K562 (cell line): ENCODE results near the gene TLK2. TPM values are rescaled to one million over a fixed set of nuclear protein-coding genes. Genes with fewer than 3 reads are reported as not detected.
A peak's percentile ranks its signal among the peaks of the same experiment; 100 is the strongest.
"Not testable (repeated sequence)": the region's sequence is repeated elsewhere in the genome, so short reads cannot be mapped to it uniquely, and the experiment has no call there.

Experiments used
- ATAC-seq: fragments of 200-7000 bp; cut with Tn5 transposase; 3 replicates; pipeline ENCODE4 v1.9.1; 2020; ENCODE audit warnings: moderate library complexity
- BruUV-seq: library from RNA; stranded (reverse); fragments of 400-500 nt; replicated peaks from 2 replicates; lab custom pipeline; 2021; lab: Mats Ljungman, UMichigan
- CTCF ChIA-PET: fragments of 300-600 bp; formaldehyde crosslinking; extraction: SDS; loops from one replicate; lab custom pipeline; 2021; ENCODE audit warnings: low intra/inter-chr PET ratio; lab: Yijun Ruan, JAX
- POLR2A ChIA-PET: fragments of 300-600, 350-650 bp; sonication (Branson Sonifier 250); formaldehyde crosslinking; extraction: SDS; loops from one replicate; lab custom pipeline; 2021; ENCODE audit warnings: antibody characterized with exemption, inconsistent platforms; lab: Yijun Ruan, JAX
- DNase-seq, 4 experiments: peaks; one replicate each; pipeline versions ENCODE4 v3.0.0 to v3.0.0-alpha.2; 2011 to 2018; ENCODE audit warnings: low spot score in 3 of 4, mixed read lengths in 3 of 4; ENCODE audit errors: extremely low read depth in 1 of 4
- FAIRE-seq: peaks from 2 replicates; lab custom pipeline; 2011; peaks lifted over from hg19 to GRCh38; lab: Jason Lieb, UNC
- H2AFZ ChIP-seq: 2 replicates; pipeline ENCODE4 v1.6.0; 2011; ENCODE audit warnings: low read depth, low read length, control low read depth, inconsistent platforms
- H3K27ac ChIP-seq: fragments of 200-600 bp; 3 replicates; pipeline ENCODE4 v1.8.0; 2011; ENCODE audit warnings: low read depth, mild to moderate bottlenecking, control low read depth, inconsistent platforms, low read length, moderate library complexity, mixed read lengths; ENCODE audit errors: extremely low read depth
- H3K27me3 ChIP-seq, 2 experiments: fragments of 300-600 bp in 1 of 2; 2 replicates in 1 of 2; 3 replicates in 1 of 2; pipeline versions ENCODE4 v1.6.0 to v1.8.0; 2011; ENCODE audit warnings: inconsistent platforms in 2 of 2, low read length in 2 of 2, mild to moderate bottlenecking in 1 of 2, mixed read lengths in 1 of 2, moderate library complexity in 1 of 2; ENCODE audit not compliant: control insufficient read depth in 2 of 2, insufficient read depth in 2 of 2
- H3K36me3 ChIP-seq: fragments of 300-600 bp; 3 replicates; pipeline ENCODE4 v1.8.0; 2011; ENCODE audit warnings: mild to moderate bottlenecking, low read length, inconsistent platforms; ENCODE audit not compliant: control insufficient read depth, insufficient read depth
- H3K4me1 ChIP-seq, 2 experiments: fragments of 200-600 bp in 1 of 2; replicated peaks in 1 of 2; 2 replicates in 1 of 2; 3 replicates in 1 of 2; pipeline versions ENCODE4 v1.5.1 to v1.8.0; 2011; ENCODE audit warnings: inconsistent platforms in 2 of 2, low read length in 2 of 2, mild to moderate bottlenecking in 1 of 2, mixed read lengths in 1 of 2, moderate library complexity in 1 of 2; ENCODE audit not compliant: control insufficient read depth in 2 of 2, insufficient read depth in 2 of 2
- H3K4me2 ChIP-seq: 2 replicates; pipeline ENCODE4 v1.6.1; 2011; ENCODE audit warnings: low read length, control low read depth, inconsistent platforms, mixed read lengths; ENCODE audit not compliant: insufficient read depth
- H3K4me3 ChIP-seq: fragments of 200-600 bp; sonication (generic), shearing (Covaris generic); 2 replicates; pipeline ENCODE4 v1.5.1; 2016; ENCODE audit warnings: control low read depth, inconsistent platforms
- H3K79me2 ChIP-seq: fragments of 200-600 bp; 3 replicates; pipeline ENCODE4 v1.8.0; 2011; ENCODE audit warnings: low read length, inconsistent platforms; ENCODE audit not compliant: control insufficient read depth, insufficient read depth
- H3K9ac ChIP-seq, 2 experiments: 2 replicates each; pipeline versions ENCODE4 v1.6.0 to v1.6.1; 2011; ENCODE audit warnings: low read depth in 2 of 2, low read length in 2 of 2, control low read depth in 1 of 2, inconsistent platforms in 1 of 2, mild to moderate bottlenecking in 1 of 2, mixed read lengths in 1 of 2; ENCODE audit not compliant: insufficient read depth in 1 of 2
- H3K9me1 ChIP-seq: one replicate; pipeline ENCODE4 v1.6.0; 2011; ENCODE audit warnings: inconsistent platforms, mild to moderate bottlenecking, low read length, moderate library complexity; ENCODE audit not compliant: control insufficient read depth, insufficient read depth
- H3K9me3 ChIP-seq: replicated peaks from 2 replicates; pipeline ENCODE4 v1.5.1; 2011; ENCODE audit warnings: low read depth, low read length, inconsistent platforms; ENCODE audit not compliant: control insufficient read depth, insufficient read depth
- H4K20me1 ChIP-seq: replicated peaks from 2 replicates; pipeline ENCODE4 v1.6.1; 2011; ENCODE audit warnings: low read length, inconsistent platforms, mixed read lengths; ENCODE audit not compliant: control insufficient read depth, insufficient read depth
- WGBS: fragments of 100-300 bp; shearing (Covaris generic); methylation state at CpG from one replicate; pipeline ENCODE4 v1.1.6; 2016; ENCODE audit warnings: low coverage, mixed read lengths; ENCODE audit not compliant: insufficient coverage; ENCODE audit errors: missing lambda C conversion rate; 5-methylcytosine and 5-hydroxymethylcytosine counted together
- in situ Hi-C: fragments of 300-500 bp; cut with MboI; formaldehyde crosslinking; loops from 4 replicates; pipeline ENCODE4 v1.15.0; 2018; ENCODE audit warnings: inconsistent platforms, mixed read lengths
- intact Hi-C: fragments of 100-400 bp; cut with micrococcal nuclease; formaldehyde crosslinking; loops from 2 replicates; pipeline ENCODE4 v1.14.2; 2022
- polyA plus RNA-seq, 8 experiments: library from polyadenylated mRNA; depleted of rRNA in 4 of 8; stranded (reverse) in 5 of 8; unstranded in 3 of 8; fragments of >200 nt; fragmentation: Nextera tagmentation in 2 of 8; fragmentation: Illumina TruSeq in 1 of 8; extraction: Ambion mirVana in 2 of 8; extraction: Trizol in 1 of 8; gene quantifications; 2 replicates each; pipeline versions ENCODE4 v1.2.1 to v1.2.3, GENCODE V29; 2011 to 2014; ENCODE audit warnings: inconsistent platforms in 1 of 8, missing spikeins in 1 of 8
- total RNA-seq, 7 experiments: library from RNA; depleted of rRNA in 6 of 7; stranded (reverse); fragments of >200 nt in 6 of 7; fragmentation: Illumina TruSeq in 2 of 7; extraction: Trizol in 2 of 7; gene quantifications; 2 replicates each; pipeline versions ENCODE4 v1.2.1 to v1.2.3, GENCODE V29; 2011 to 2021; ENCODE audit warnings: low replicate concordance in 1 of 7

The TLK2 gene
- total and polyA plus RNA-seq, 9 of the 15 experiments (the other 6 are each of a cell fraction or from before 2014, with no cell fraction given), result 10.1 to 51.9 (median 32.4) TPM

DNA sequence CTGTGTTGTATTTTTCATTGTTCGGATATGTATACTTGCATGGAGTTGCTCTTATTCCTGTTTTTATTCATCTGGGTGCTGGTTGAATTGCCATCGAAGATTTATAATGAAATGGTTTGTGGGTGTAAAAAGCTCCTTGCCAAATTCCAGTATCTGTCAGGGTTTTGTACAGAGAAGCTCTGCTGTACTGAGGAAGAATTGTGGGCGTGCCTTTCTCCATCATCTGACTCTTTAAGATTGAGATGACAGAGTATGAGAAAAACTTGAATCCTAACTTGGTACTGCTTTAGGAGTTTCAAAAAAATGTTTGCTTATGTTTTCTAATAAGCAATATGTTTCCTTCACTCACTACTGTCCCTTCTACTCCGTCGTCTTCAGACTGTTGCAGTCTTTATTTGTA, 78.9 kb downstream of the TLK2 start:
- BruUV-seq, H3K9me1 ChIP-seq, H4K20me1 ChIP-seq, FAIRE-seq, H3K4me3 ChIP-seq, H3K27ac ChIP-seq, in situ Hi-C loops, H3K4me1 ChIP-seq, H2AFZ ChIP-seq, H3K9ac ChIP-seq, H3K9me3 ChIP-seq, DNase-seq, ATAC-seq, intact Hi-C loops, POLR2A ChIA-PET, H3K4me2 ChIP-seq, H3K27me3 ChIP-seq, CTCF ChIA-PET, H3K79me2 ChIP-seq: not testable (repeated sequence)
- 91% methylated on average over 5 of the region's 5 CpGs for WGBS
- peaks cover 22% of the 10 kb centered on the region; the same call in 1 of the 3 replicates for H3K36me3 ChIP-seq

GRCh38 chr17:62558941-62559340, 80.3 kb downstream of the TLK2 start:
- H2AFZ ChIP-seq, H3K79me2 ChIP-seq, H4K20me1 ChIP-seq, ATAC-seq, H3K9ac ChIP-seq, POLR2A ChIA-PET, BruUV-seq, intact Hi-C loops, H3K9me1 ChIP-seq, H3K4me2 ChIP-seq, H3K27ac ChIP-seq, DNase-seq, in situ Hi-C loops, H3K27me3 ChIP-seq, CTCF ChIA-PET, H3K4me1 ChIP-seq, H3K4me3 ChIP-seq, H3K9me3 ChIP-seq: not testable (repeated sequence)
- H3K36me3 ChIP-seq, result peaks cover 31% of the 10 kb centered on the region; the same call in 1 of the 3 replicates
- peak; percentile 67 for FAIRE-seq
- WGBS, result 65% methylated on average over 4 of the region's 4 CpGs
